Measurements from ENCODE around the gene CELF1. TPM values are rescaled to one million over a fixed set of nuclear protein-coding genes. Genes with fewer than 3 reads are reported as not detected.
"Not testable (repeated sequence)": the region's sequence is repeated elsewhere in the genome, so short reads cannot be mapped to it uniquely, and the experiment has no call there.

The CELF1 gene
- total RNA-seq, 1 experiment from 2014 or later = 115 TPM

DNA sequence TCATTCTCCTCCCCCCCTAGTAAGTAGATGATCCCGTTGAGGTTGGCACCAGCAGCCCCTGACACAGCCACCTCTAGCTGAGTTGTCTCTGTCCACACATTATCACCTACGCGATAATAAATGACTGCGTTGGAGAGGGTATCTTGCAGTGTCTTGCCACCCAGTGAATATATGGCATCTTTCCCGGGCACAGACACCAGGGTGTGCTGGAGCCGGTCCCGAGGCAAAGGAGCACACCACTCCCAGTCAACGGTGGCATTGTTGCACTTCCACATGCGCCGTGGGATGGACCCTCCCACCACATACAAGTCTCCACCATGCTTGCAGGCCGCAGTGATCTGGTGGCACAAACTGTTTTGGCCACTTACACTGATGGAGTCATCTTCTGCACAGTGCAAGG is 20.4 kb upstream of the CELF1 start:
- no peak for DNase-seq (ENCODE audit: low spot score)

DNA sequence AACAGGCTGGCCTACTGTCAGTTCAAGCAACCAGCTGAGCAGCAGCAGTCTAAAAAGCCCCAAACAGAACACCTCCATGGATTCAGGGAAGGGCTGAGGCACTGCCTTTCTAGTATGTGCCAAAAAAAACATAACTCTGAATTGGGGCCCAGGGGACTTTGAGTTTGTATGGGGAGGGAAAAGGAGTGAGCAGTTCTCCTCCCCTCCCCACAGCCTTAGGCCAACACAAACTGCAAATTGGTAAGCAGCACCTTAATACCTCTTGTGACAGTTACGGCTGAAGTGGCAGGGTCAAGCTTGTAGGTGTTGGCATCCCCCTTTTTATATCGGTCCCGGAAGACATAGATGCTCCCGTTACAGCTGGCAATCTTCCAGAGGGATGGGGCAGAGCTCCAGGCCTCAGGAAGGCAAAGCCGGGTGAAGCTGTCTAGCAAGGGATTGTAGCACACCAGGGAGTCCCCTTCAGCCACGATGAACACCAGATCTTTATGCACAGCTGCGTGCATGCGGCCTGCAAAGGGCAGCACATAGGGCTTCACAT is 19.9 kb upstream of the CELF1 start:
- DNase-seq (ENCODE audit: low spot score) = no peak

GRCh38 chr11:47571895-47572294 is 19.0 kb upstream of the CELF1 start:
- DNase-seq (ENCODE audit: low spot score) = peak; percentile 48

DNA sequence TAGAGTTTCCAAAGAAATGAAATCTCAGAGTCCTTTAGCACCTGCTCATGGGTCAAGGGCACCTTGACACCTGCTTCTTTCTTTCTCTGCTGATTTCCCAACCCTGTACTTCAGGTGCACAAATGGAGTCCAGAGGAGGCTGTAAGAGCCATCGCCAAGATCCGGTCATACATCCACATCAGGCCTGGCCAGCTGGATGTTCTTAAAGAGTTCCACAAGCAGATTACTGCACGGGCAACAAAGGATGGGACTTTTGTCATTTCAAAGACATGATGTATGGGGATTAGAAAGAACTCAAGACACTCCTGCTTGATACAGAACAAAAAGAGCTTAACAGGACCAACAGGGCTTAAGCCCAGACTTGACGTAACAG is 18.4 kb upstream of the CELF1 start:
- no peak for DNase-seq (ENCODE audit: low spot score)

GRCh38 chr11:47570651-47571356 is 17.9 kb upstream of the CELF1 start:
- DNase-seq (ENCODE audit: low spot score) = no peak

- DNase-seq (ENCODE audit: low spot score) = no peak
Observed at GRCh38 chr11:47569646-47570045, 16.7 kb upstream of the CELF1 start.

GRCh38 chr11:47566149-47566698 is 13.3 kb upstream of the CELF1 start:
- DNase-seq (ENCODE audit: low spot score) = no peak

- DNase-seq (ENCODE audit: low spot score) = peak; percentile 40
Observed at GRCh38 chr11:47565340-47566148, 12.6 kb upstream of the CELF1 start, which contains the start of gene PTPMT1. Gene PTPMT1 (plus strand): TSS chr11:47565599. CDS start chr11:47565623, 24 bp downstream.

DNA sequence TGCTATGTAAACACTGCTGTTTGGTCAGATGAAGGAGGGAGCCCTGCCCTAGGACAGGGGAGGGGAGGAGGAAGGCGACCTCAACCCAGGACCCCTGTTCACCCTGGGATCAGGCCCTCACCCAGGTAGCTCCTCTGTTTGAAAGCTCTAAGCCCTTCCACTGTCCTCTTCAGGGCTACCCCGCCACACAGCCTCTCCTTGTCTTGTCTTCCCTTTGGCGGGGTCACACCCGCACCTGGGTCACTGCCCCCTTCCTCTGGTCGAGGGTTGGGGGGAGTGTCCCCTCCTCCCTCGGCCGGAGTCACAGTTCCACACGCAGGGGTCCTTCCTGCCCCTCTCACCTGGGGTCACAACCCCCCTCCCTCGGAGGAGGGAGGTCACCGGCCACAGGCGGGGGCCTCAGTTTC is 12.0 kb upstream of the CELF1 start:
- no peak for DNase-seq (ENCODE audit: low spot score)

GRCh38 chr11:47564366-47564765 is 11.4 kb upstream of the CELF1 start:
- DNase-seq (ENCODE audit: low spot score) = not testable (repeated sequence)

GRCh38 chr11:47562393-47562792 is 9.5 kb upstream of the CELF1 start:
- not testable (repeated sequence) for DNase-seq (ENCODE audit: low spot score)

GRCh38 chr11:47560426-47560825 is 7.5 kb upstream of the CELF1 start:
- DNase-seq (ENCODE audit: low spot score) = no peak

DNA sequence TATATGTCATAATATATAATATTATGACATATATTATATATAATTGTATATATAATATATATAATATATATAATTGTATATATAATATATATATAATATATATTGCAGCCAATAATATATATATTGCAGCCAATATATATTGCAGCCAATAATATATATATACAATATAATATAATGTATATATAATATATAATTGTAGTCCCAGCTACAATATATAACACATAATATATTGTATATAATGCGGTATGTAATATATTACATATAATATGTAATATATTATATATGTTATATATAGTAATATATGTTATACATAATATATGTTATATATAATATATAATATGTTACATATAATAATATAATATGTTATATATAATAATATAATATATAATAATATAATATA is 5.8 kb upstream of the CELF1 start:
- no peak for DNase-seq (ENCODE audit: low spot score)

- DNase-seq (ENCODE audit: low spot score) = not testable (repeated sequence)
Observed at GRCh38 chr11:47557004-47557403, 4.1 kb upstream of the CELF1 start.

GRCh38 chr11:47553406-47553743 is 443 bp upstream of the CELF1 start:
- no peak for DNase-seq (ENCODE audit: low spot score)

- peak; percentile 32 for DNase-seq (ENCODE audit: low spot score)
Observed at GRCh38 chr11:47552056-47552565, 821 bp downstream of the CELF1 start.

- peak; percentile 36 for DNase-seq (ENCODE audit: low spot score)
Observed at GRCh38 chr11:47551086-47551485, 1.8 kb downstream of the CELF1 start.

DNA sequence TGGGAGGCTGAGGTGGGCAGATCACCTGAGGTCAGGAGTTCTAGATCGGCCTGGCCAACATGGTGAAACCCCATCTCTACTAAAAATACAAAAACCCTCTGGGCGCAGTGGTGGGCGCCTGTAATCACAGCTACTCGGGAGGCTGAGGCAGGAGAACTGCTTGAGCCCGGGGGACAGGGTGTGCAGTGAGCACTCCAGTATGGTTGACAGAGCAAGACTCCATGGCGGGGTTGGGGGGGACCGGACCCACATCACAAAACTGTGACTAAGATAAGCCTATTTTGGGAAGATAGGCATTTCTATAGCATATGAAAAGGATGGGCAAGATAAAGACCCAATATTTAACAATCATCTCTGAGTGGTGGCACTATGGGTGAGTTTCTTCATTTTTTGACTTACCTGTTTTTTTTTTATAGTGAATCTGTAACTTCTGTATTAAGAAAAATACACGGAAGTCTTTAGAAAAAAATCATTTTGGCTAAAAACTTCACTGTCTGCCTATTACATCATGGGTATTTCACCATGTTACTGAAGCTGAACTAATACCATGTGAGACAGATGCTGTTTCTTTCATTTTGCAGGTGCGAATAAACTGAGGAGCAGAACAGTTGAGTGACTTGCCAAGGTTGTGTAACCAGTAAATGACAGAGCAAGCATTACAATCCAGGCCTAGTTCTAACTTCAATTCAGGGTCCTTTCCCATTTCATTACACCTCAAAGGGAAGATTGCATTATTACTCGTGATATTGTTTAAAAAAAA is 2.5 kb downstream of the CELF1 start:
- no peak for DNase-seq (ENCODE audit: low spot score)

- DNase-seq (ENCODE audit: low spot score) = not testable (repeated sequence)
Observed at GRCh38 chr11:47546274-47546673, 6.7 kb downstream of the CELF1 start.

DNA sequence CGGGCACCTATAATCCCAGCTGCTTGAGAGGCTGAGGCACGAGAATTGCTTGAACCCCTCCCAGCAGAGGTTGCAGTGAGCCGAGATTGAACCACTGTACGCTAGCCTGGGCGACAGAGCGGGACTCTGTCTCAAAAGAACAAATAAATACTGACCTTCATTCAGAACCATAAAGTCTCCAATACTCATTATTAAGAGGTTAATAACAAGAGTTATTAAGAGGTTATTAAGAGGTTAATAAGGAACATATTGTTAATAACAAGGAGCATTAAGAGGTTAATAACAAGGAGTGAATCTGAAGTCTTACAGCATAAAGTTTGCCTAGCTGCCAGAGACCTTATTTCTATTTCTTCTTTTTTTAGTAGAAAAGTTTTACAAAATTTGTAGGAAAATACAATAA is 7.6 kb downstream of the CELF1 start:
- DNase-seq (ENCODE audit: low spot score) = no peak

DNA sequence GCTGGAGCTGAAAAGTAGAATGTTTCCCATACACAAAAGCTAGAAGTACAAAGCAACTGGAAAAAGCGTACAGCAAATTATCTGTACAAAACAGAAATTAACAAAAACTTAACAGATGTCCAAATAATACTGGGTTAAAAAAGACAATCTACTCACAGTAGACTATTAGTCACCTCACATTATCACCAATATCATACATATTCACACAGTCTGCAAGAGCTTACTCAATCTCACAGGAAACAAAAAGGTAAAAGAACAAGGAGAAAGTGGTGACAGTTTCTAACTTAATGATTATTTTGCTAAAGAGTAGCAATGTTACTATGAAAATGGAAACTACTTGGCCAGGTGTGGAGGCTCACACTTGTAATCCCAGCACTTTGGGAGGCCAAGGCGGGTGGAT is 11.9 kb downstream of the CELF1 start:
- no peak for DNase-seq (ENCODE audit: low spot score)

GRCh38 chr11:47539681-47540039 is 13.3 kb downstream of the CELF1 start:
- DNase-seq (ENCODE audit: low spot score) = no peak

Data from A172 (cell line).